ENCODE results near the gene ELOVL7. TPM values are rescaled to one million over a fixed set of nuclear protein-coding genes. Genes with fewer than 3 reads are reported as not detected.
"Not testable (repeated sequence)": the region's sequence is repeated elsewhere in the genome, so short reads cannot be mapped to it uniquely, and the experiment has no call there.

ELOVL7 gene
- total and polyA plus RNA-seq, 10 of the 15 experiments (the other 5 are each of a cell fraction or from before 2014, with no cell fraction given) = 0.26 to 1.2 (median 0.92) TPM

DNA sequence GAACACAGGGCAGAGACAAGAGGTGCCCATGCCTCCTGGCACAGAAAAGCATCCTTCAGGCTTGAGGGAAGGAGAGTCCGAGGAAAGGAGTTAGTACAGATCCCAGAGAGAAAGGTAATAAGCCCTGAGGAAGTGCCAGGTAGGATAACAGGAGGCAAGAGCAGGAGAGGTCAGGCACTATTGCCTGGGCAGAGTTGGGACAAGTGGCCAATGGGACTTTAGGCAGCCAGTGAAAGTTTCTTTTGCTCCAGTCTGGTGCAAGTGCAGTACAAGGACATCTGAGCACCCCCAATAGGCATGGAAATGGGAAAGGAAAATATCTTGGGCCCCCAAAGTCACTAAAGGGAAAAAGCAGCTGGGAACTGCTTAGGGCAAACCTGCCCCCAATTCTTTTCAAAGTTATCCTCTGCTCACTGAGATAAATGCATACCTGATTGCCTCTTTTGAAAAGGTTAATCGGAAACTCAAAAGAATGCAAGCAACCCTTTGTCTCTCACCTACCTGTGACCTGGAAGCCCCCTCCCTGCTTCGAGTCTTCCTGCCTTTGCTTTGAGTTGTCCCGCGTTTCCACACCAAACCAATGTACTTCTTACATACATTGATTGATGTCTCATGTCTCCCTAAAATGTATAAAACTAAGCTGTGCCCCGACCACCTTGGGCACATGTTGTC lies 46.5 kb downstream of the ELOVL7 start (continued):
- TF ChIP-seq BCLAF1 (IDR thresholded peaks at IDR 0.05) = no peak
- no peak for TF ChIP-seq CHD1 (IDR thresholded peaks at IDR 0.05; ENCODE audit: low read depth, low read length)
- no peak for TF ChIP-seq KLF5 (IDR thresholded peaks at IDR 0.05; ENCODE audit: partially characterized antibody)

GRCh38 chr5:60795424-60795950 lies 48.6 kb downstream of the ELOVL7 start:
- SMC1A ChIA-PET (ENCODE audit: uncharacterized antibody, unreplicated experiment) = interaction anchor here (0.8 to 1.3 kb wide), 2 partner anchors 10 to 12 kb away, joined by 3 to 4 read pairs; no protein-coding TSS in a partner anchor

More at GRCh38 chr5:60795424-60795950, 48.6 kb downstream of the ELOVL7 start:
- H3K79me2 ChIP-seq (ENCODE audit: control insufficient read depth, insufficient read depth, low read length); ATAC-seq; H3K36me3 ChIP-seq (ENCODE audit: control insufficient read depth in 2 of 2, insufficient read depth in 2 of 2, low read length in 1 of 2); in situ Hi-C loops (cut with MboI); POLR2A ChIA-PET; BruUV-seq (replicated peaks); RAD21 ChIA-PET (ENCODE audit: unreplicated experiment); FAIRE-seq; H3K4me3 ChIP-seq; H2AFZ ChIP-seq (ENCODE audit: control insufficient read depth, low read depth, low read length); H3K27ac ChIP-seq (ENCODE audit: control insufficient read depth, insufficient read depth); H3K4me2 ChIP-seq (ENCODE audit: control insufficient read depth, insufficient read depth); intact Hi-C loops (cut with micrococcal nuclease; ENCODE audit: unreplicated experiment); H4K20me1 ChIP-seq (ENCODE audit: control insufficient read depth, insufficient read depth); H3K9ac ChIP-seq (ENCODE audit: control insufficient read depth, insufficient read depth, low read length); H3K9me3 ChIP-seq (replicated peaks; ENCODE audit: control insufficient read depth, insufficient read depth, low read length); H3K27me3 ChIP-seq (replicated peaks in 1 of 2; ENCODE audit: control insufficient read depth in 2 of 2, insufficient read depth in 2 of 2, low read length in 1 of 2); H3K4me1 ChIP-seq (ENCODE audit: control insufficient read depth, insufficient read depth, low read length); DNase-seq (ENCODE audit: low read depth, low spot score): not testable (repeated sequence)
- CTCF ChIA-PET = interaction anchor here (0.9 to 1.1 kb wide), 2 partner anchors 12 to 23 kb away, joined by 3 read pairs; no protein-coding TSS in a partner anchor
- WGBS (ENCODE audit: insufficient coverage, insufficient replicate concordance, low lambda C conversion rate, missing lambda C conversion rate) = 74% methylated on average over 18 of the region's 18 CpGs
